GM19025 (cell line): ENCODE measurements around the gene ANKRD23.

Experiments
- ATAC-seq: cut with Tn5 transposase; IDR thresholded peaks from one replicate; pipeline ENCODE4 v1.9.1; 2021; ENCODE audit warnings: mild to moderate bottlenecking, low read depth, moderate library complexity; ENCODE audit not compliant: unreplicated experiment

ANKRD23 gene

GRCh38 chr2:96878171-96878570 lies 34.4 kb upstream of the ANKRD23 start:
- ATAC-seq = no peak

- ATAC-seq = no peak
These were observed 33.8 kb upstream of the ANKRD23 start for GRCh38 chr2:96877631-96878092.

- ATAC-seq = no peak
These were observed 33.2 kb upstream of the ANKRD23 start for GRCh38 chr2:96877042-96877451.

- ATAC-seq = no peak
These were observed 32.6 kb upstream of the ANKRD23 start for GRCh38 chr2:96876269-96877041.

- no peak for ATAC-seq
These were observed 31.9 kb upstream of the ANKRD23 start for GRCh38 chr2:96875498-96876268.

- ATAC-seq = peak; percentile 64
These were observed 30.5 kb upstream of the ANKRD23 start for GRCh38 chr2:96874198-96874831.

GRCh38 chr2:96873651-96874096 lies 29.9 kb upstream of the ANKRD23 start:
- no peak for ATAC-seq

- no peak for ATAC-seq
These were observed 28.9 kb upstream of the ANKRD23 start for GRCh38 chr2:96872591-96873349.

- ATAC-seq = no peak
These were observed 26.9 kb upstream of the ANKRD23 start for GRCh38 chr2:96870626-96871255.

- ATAC-seq = no peak
These were observed 26.2 kb upstream of the ANKRD23 start, which contains the start of gene SEMA4C for GRCh38 chr2:96869822-96870625. Gene SEMA4C (minus strand): TSS chr2:96870080. CDS start chr2:96867886, 2,194 bp downstream.

GRCh38 chr2:96869281-96869821 lies 25.5 kb upstream of the ANKRD23 start:
- peak; percentile 12 for ATAC-seq

- ATAC-seq = peak; percentile 35
These were observed 24.9 kb upstream of the ANKRD23 start for GRCh38 chr2:96868555-96869280.

GRCh38 chr2:96867756-96868554 lies 24.1 kb upstream of the ANKRD23 start:
- peak; percentile 9 for ATAC-seq

- ATAC-seq = no peak
These were observed 23.4 kb upstream of the ANKRD23 start for GRCh38 chr2:96866986-96867755.

- ATAC-seq = no peak
These were observed 22.8 kb upstream of the ANKRD23 start for GRCh38 chr2:96866586-96866985.

- no peak for ATAC-seq
These were observed 22.3 kb upstream of the ANKRD23 start for GRCh38 chr2:96866149-96866548.

GRCh38 chr2:96865654-96866053 lies 21.8 kb upstream of the ANKRD23 start:
- ATAC-seq = no peak
